ENCODE results near the gene NOX3.

DNA sequence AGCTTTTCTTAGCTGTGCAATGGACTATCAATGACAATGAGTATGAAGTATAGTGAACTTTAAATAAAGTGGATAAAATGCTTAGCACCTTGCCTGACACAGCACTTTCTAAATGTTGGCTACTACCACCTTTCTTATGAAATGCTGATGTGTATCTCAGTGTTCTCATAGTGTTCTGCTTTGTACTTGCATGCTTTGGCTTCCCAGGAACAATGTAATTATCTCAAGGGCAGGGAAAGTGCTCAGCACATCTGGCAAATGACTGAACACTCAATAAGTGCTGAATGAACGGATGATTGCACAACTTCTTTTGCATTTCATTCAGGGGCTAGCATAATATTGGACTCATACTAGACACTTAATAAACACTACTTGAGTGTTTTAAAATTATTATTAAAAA is 28.2 kb upstream of the NOX3 start:
- TF ChIP-seq, protein P1, sequence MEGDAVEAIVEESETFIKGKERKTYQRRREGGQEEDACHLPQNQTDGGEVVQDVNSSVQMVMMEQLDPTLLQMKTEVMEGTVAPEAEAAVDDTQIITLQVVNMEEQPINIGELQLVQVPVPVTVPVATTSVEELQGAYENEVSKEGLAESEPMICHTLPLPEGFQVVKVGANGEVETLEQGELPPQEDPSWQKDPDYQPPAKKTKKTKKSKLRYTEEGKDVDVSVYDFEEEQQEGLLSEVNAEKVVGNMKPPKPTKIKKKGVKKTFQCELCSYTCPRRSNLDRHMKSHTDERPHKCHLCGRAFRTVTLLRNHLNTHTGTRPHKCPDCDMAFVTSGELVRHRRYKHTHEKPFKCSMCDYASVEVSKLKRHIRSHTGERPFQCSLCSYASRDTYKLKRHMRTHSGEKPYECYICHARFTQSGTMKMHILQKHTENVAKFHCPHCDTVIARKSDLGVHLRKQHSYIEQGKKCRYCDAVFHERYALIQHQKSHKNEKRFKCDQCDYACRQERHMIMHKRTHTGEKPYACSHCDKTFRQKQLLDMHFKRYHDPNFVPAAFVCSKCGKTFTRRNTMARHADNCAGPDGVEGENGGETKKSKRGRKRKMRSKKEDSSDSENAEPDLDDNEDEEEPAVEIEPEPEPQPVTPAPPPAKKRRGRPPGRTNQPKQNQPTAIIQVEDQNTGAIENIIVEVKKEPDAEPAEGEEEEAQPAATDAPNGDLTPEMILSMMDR (conservative IDR thresholded peaks at IDR 0.05; ENCODE audit: low read length), result no peak
- TF ChIP-seq EZH2phosphoT487 (IDR thresholded peaks at IDR 0.05; ENCODE audit: borderline replicate concordance), result no peak
